K562 (cell line): ENCODE results near the gene PLEKHG3. TPM values are rescaled to one million over a fixed set of nuclear protein-coding genes. Genes with fewer than 3 reads are reported as not detected.
"Not testable (repeated sequence)": the region's sequence is repeated elsewhere in the genome, so short reads cannot be mapped to it uniquely, and the experiment has no call there.

ENCODE experiments used
- ATAC-seq: fragments of 200-7000 bp; cut with Tn5 transposase; 3 replicates; pipeline ENCODE4 v1.9.1; 2020; ENCODE audit warnings: moderate library complexity
- BruUV-seq: library from RNA; stranded (reverse); fragments of 400-500 nt; replicated peaks from 2 replicates; lab custom pipeline; 2021; lab: Mats Ljungman, UMichigan
- CTCF ChIA-PET: fragments of 300-600 bp; formaldehyde crosslinking; extraction: SDS; loops from one replicate; lab custom pipeline; 2021; ENCODE audit warnings: low intra/inter-chr PET ratio; lab: Yijun Ruan, JAX
- POLR2A ChIA-PET: fragments of 300-600, 350-650 bp; sonication (Branson Sonifier 250); formaldehyde crosslinking; extraction: SDS; loops from one replicate; lab custom pipeline; 2021; ENCODE audit warnings: antibody characterized with exemption, inconsistent platforms; lab: Yijun Ruan, JAX
- DNase-seq, 4 experiments: peaks; one replicate each; pipeline versions ENCODE4 v3.0.0 to v3.0.0-alpha.2; 2011 to 2018; ENCODE audit warnings: low spot score in 3 of 4, mixed read lengths in 3 of 4; ENCODE audit errors: extremely low read depth in 1 of 4
- FAIRE-seq: peaks from 2 replicates; lab custom pipeline; 2011; peaks lifted over from hg19 to GRCh38; lab: Jason Lieb, UNC
- H2AFZ ChIP-seq: 2 replicates; pipeline ENCODE4 v1.6.0; 2011; ENCODE audit warnings: low read depth, low read length, control low read depth, inconsistent platforms
- H3K27ac ChIP-seq: fragments of 200-600 bp; 3 replicates; pipeline ENCODE4 v1.8.0; 2011; ENCODE audit warnings: low read depth, mild to moderate bottlenecking, control low read depth, inconsistent platforms, low read length, moderate library complexity, mixed read lengths; ENCODE audit errors: extremely low read depth
- H3K27me3 ChIP-seq, 2 experiments: fragments of 300-600 bp in 1 of 2; 2 replicates in 1 of 2; 3 replicates in 1 of 2; pipeline versions ENCODE4 v1.6.0 to v1.8.0; 2011; ENCODE audit warnings: inconsistent platforms in 2 of 2, low read length in 2 of 2, mild to moderate bottlenecking in 1 of 2, mixed read lengths in 1 of 2, moderate library complexity in 1 of 2; ENCODE audit not compliant: control insufficient read depth in 2 of 2, insufficient read depth in 2 of 2
- H3K36me3 ChIP-seq: fragments of 300-600 bp; 3 replicates; pipeline ENCODE4 v1.8.0; 2011; ENCODE audit warnings: mild to moderate bottlenecking, low read length, inconsistent platforms; ENCODE audit not compliant: control insufficient read depth, insufficient read depth
- H3K4me1 ChIP-seq, 2 experiments: fragments of 200-600 bp in 1 of 2; replicated peaks in 1 of 2; 2 replicates in 1 of 2; 3 replicates in 1 of 2; pipeline versions ENCODE4 v1.5.1 to v1.8.0; 2011; ENCODE audit warnings: inconsistent platforms in 2 of 2, low read length in 2 of 2, mild to moderate bottlenecking in 1 of 2, mixed read lengths in 1 of 2, moderate library complexity in 1 of 2; ENCODE audit not compliant: control insufficient read depth in 2 of 2, insufficient read depth in 2 of 2
- H3K4me2 ChIP-seq: 2 replicates; pipeline ENCODE4 v1.6.1; 2011; ENCODE audit warnings: low read length, control low read depth, inconsistent platforms, mixed read lengths; ENCODE audit not compliant: insufficient read depth
- H3K4me3 ChIP-seq: fragments of 200-600 bp; sonication (generic), shearing (Covaris generic); 2 replicates; pipeline ENCODE4 v1.5.1; 2016; ENCODE audit warnings: control low read depth, inconsistent platforms
- H3K79me2 ChIP-seq: fragments of 200-600 bp; 3 replicates; pipeline ENCODE4 v1.8.0; 2011; ENCODE audit warnings: low read length, inconsistent platforms; ENCODE audit not compliant: control insufficient read depth, insufficient read depth
- H3K9ac ChIP-seq, 2 experiments: 2 replicates each; pipeline versions ENCODE4 v1.6.0 to v1.6.1; 2011; ENCODE audit warnings: low read depth in 2 of 2, low read length in 2 of 2, control low read depth in 1 of 2, inconsistent platforms in 1 of 2, mild to moderate bottlenecking in 1 of 2, mixed read lengths in 1 of 2; ENCODE audit not compliant: insufficient read depth in 1 of 2
- H3K9me1 ChIP-seq: one replicate; pipeline ENCODE4 v1.6.0; 2011; ENCODE audit warnings: inconsistent platforms, mild to moderate bottlenecking, low read length, moderate library complexity; ENCODE audit not compliant: control insufficient read depth, insufficient read depth
- H3K9me3 ChIP-seq: replicated peaks from 2 replicates; pipeline ENCODE4 v1.5.1; 2011; ENCODE audit warnings: low read depth, low read length, inconsistent platforms; ENCODE audit not compliant: control insufficient read depth, insufficient read depth
- H4K20me1 ChIP-seq: replicated peaks from 2 replicates; pipeline ENCODE4 v1.6.1; 2011; ENCODE audit warnings: low read length, inconsistent platforms, mixed read lengths; ENCODE audit not compliant: control insufficient read depth, insufficient read depth
- NFIC ChIP-seq: fragments of 450-650 bp; IDR thresholded peaks from 2 replicates; pipeline ENCODE4 v1.6.1; 2017; ENCODE audit warnings: mild to moderate bottlenecking, inconsistent platforms
- WGBS: fragments of 100-300 bp; shearing (Covaris generic); methylation state at CpG from one replicate; pipeline ENCODE4 v1.1.6; 2016; ENCODE audit warnings: low coverage, mixed read lengths; ENCODE audit not compliant: insufficient coverage; ENCODE audit errors: missing lambda C conversion rate; 5-methylcytosine and 5-hydroxymethylcytosine counted together
- in situ Hi-C: fragments of 300-500 bp; cut with MboI; formaldehyde crosslinking; loops from 4 replicates; pipeline ENCODE4 v1.15.0; 2018; ENCODE audit warnings: inconsistent platforms, mixed read lengths
- intact Hi-C: fragments of 100-400 bp; cut with micrococcal nuclease; formaldehyde crosslinking; loops from 2 replicates; pipeline ENCODE4 v1.14.2; 2022
- polyA plus RNA-seq, 8 experiments: library from polyadenylated mRNA; depleted of rRNA in 4 of 8; stranded (reverse) in 5 of 8; unstranded in 3 of 8; fragments of >200 nt; fragmentation: Nextera tagmentation in 2 of 8; fragmentation: Illumina TruSeq in 1 of 8; extraction: Ambion mirVana in 2 of 8; extraction: Trizol in 1 of 8; gene quantifications; 2 replicates each; pipeline versions ENCODE4 v1.2.1 to v1.2.3, GENCODE V29; 2011 to 2014; ENCODE audit warnings: inconsistent platforms in 1 of 8, missing spikeins in 1 of 8
- total RNA-seq, 7 experiments: library from RNA; depleted of rRNA in 6 of 7; stranded (reverse); fragments of >200 nt in 6 of 7; fragmentation: Illumina TruSeq in 2 of 7; extraction: Trizol in 2 of 7; gene quantifications; 2 replicates each; pipeline versions ENCODE4 v1.2.1 to v1.2.3, GENCODE V29; 2011 to 2021; ENCODE audit warnings: low replicate concordance in 1 of 7

Gene PLEKHG3
- total and polyA plus RNA-seq, 9 of the 15 experiments (the other 6 are each of a cell fraction or from before 2014, with no cell fraction given) = 0.04 to 0.16 TPM; not detected in 7

DNA sequence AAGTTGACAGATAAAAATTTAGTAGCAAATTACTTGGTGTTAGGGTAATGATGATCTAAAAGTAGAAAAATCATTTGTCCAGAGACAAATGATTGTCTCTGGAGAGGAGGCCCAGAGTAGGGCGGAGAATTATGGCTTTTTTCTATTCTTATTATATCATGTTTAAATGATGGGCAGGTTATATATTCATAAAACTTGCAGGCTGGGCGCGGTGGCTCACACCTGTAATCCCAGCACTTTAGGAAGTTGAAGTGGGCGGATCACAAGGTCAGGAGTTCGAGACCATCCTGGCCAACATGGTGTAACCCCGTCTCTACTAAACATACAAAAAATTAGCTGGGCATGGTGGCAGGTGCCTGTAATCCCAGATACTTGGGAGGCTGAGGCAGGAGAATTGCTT is 13.6 kb upstream of the PLEKHG3 start:
- FAIRE-seq, H3K79me2 ChIP-seq, DNase-seq, H3K9me3 ChIP-seq, H2AFZ ChIP-seq, H3K4me3 ChIP-seq, H4K20me1 ChIP-seq, POLR2A ChIA-PET, CTCF ChIA-PET, ATAC-seq, H3K36me3 ChIP-seq, in situ Hi-C loops, H3K9ac ChIP-seq, H3K27ac ChIP-seq, H3K4me2 ChIP-seq, BruUV-seq, H3K4me1 ChIP-seq, H3K9me1 ChIP-seq, intact Hi-C loops: not testable (repeated sequence)
- 5% methylated on average over 6 of the region's 6 CpGs for WGBS
- peaks cover 3 to 21% of the 10 kb centered on the region in 2 experiments; a peak in 3 of 5 replicates for H3K27me3 ChIP-seq

GRCh38 chr14:64691376-64691775 is 12.8 kb upstream of the PLEKHG3 start:
- WGBS = 0% methylated on average over 2 of the region's 2 CpGs
- TF ChIP-seq NFIC = no peak
- Histone ChIP-seq H3K79me2 (no peaks in the 10 kb centered on the region), H3K9me3 (no peaks in the 10 kb centered on the region), H3K36me3 (no peaks in the 10 kb centered on the region), H3K27me3 (peaks cover 3 to 14% of the 10 kb centered on the region in 2 experiments; a peak in 3 of 5 replicates), H3K27ac (no peak overlapping the region), H3K4me2 (no peak overlapping the region), H3K4me1 (no peaks in the 10 kb centered on the region), H2AFZ (no peak overlapping the region), H4K20me1 (no peaks in the 10 kb centered on the region), H3K9ac (no peak overlapping the region), H3K9me1 (no peaks in the 10 kb centered on the region), H3K4me3 (no peak overlapping the region)
- ATAC-seq (no peak), DNase-seq (no peak), FAIRE-seq (no peak)
- POLR2A ChIA-PET = no interaction called here
- BruUV-seq = no TSS peak
- CTCF ChIA-PET = no interaction called here
- in situ Hi-C loops (no loop called here), intact Hi-C loops (no loop called here)
